Measurements from ENCODE around the gene MRPL53.
A peak's percentile ranks its signal among the peaks of the same experiment; 100 is the strongest.

The MRPL53 gene

GRCh38 chr2:74472086-74472944 is at the start of gene MRPL53:
TSS of gene MRPL53 (minus strand) at chr2:74472680. CDS start at chr2:74472660, 20 bp downstream.
- peak; percentile 97 for DNase-seq

GRCh38 chr2:74516650-74517049 is 44.2 kb upstream of the MRPL53 start:
- DNase-seq, result no peak

- DNase-seq, result peak; percentile 63
Measured at GRCh38 chr2:74515981-74516633, 43.6 kb upstream of the MRPL53 start.

GRCh38 chr2:74515271-74515980 is 42.9 kb upstream of the MRPL53 start:
- DNase-seq, result no peak

- no peak for DNase-seq
Measured at GRCh38 chr2:74514368-74515270, 42.1 kb upstream of the MRPL53 start, which contains the start of gene TLX2. TSS of gene TLX2 (plus strand) at chr2:74514450. CDS start at chr2:74514807, 357 bp downstream.

GRCh38 chr2:74513605-74514367 is 41.3 kb upstream of the MRPL53 start:
- DNase-seq, result no peak

GRCh38 chr2:74512744-74513604 is 40.5 kb upstream of the MRPL53 start:
- DNase-seq, result no peak

- DNase-seq, result no peak
Measured at GRCh38 chr2:74511104-74511989, 38.9 kb upstream of the MRPL53 start.

- DNase-seq, result no peak
Measured at GRCh38 chr2:74510272-74510671, 37.8 kb upstream of the MRPL53 start.

GRCh38 chr2:74507926-74508520 is 35.5 kb upstream of the MRPL53 start:
- no peak for DNase-seq

- peak; percentile 99 for DNase-seq
Measured at GRCh38 chr2:74507145-74507925, 34.9 kb upstream of the MRPL53 start, which contains the start of gene PCGF1. TSS of gene PCGF1 (minus strand) at chr2:74507695. CDS start at chr2:74507668, 27 bp downstream.

GRCh38 chr2:74505448-74506246 is 33.2 kb upstream of the MRPL53 start:
- DNase-seq, result no peak

- no peak for DNase-seq
Measured at GRCh38 chr2:74504591-74504990, 32.1 kb upstream of the MRPL53 start.

- no peak for DNase-seq
Measured at GRCh38 chr2:74503506-74504475, 31.3 kb upstream of the MRPL53 start.

GRCh38 chr2:74502720-74503505 is 30.4 kb upstream of the MRPL53 start:
- DNase-seq, result peak; percentile 51

All from activated gamma-delta T cell treated with Interleukin-2 at 50 U/mL for 16 hours (primary cell).